HepG2 (cell line): ENCODE data around the gene SSBP4. TPM values are rescaled to one million over a fixed set of nuclear protein-coding genes. Genes with fewer than 3 reads are reported as not detected.

Experiments used
- CENPBD1 ChIP-seq: sonication (generic); formaldehyde crosslinking; IDR thresholded peaks from 2 replicates; pipeline ENCODE4 v1.8.0; 2022; ENCODE audit warnings: missing genetic modification reagents, low read depth, mild to moderate bottlenecking, borderline replicate concordance
- FOSL2 ChIP-seq: sonication (generic); formaldehyde crosslinking; IDR thresholded peaks from 2 replicates; pipeline ENCODE4 v1.4.0; 2020; ENCODE audit warnings: missing genetic modification reagents
- FOXJ3 ChIP-seq: sonication (generic); formaldehyde crosslinking; IDR thresholded peaks from 2 replicates; pipeline ENCODE4 v1.4.0; 2020; ENCODE audit warnings: missing genetic modification reagents, mild to moderate bottlenecking, borderline replicate concordance
- FOXK2 ChIP-seq: fragments of 450-650 bp; IDR thresholded peaks from 2 replicates; pipeline ENCODE4 v1.6.1; 2016
- KDM2A ChIP-seq: sonication (generic); formaldehyde crosslinking; IDR thresholded peaks from 2 replicates; pipeline ENCODE4 v1.4.0; 2020; ENCODE audit warnings: low read depth, missing genetic modification reagents, borderline replicate concordance
- POLR2A ChIP-seq, 2 experiments: IDR thresholded peaks; 2 replicates each; pipeline ENCODE4 v1.6.1; 2011; ENCODE audit warnings: low read depth in 2 of 2, low read length in 2 of 2, mild to moderate bottlenecking in 1 of 2, moderate library complexity in 1 of 2; ENCODE audit not compliant: insufficient read depth in 1 of 2
- PRDM4 ChIP-seq: sonication (generic); formaldehyde crosslinking; IDR thresholded peaks from 2 replicates; pipeline ENCODE4 v1.9.0; 2021; ENCODE audit warnings: missing genetic modification reagents, borderline replicate concordance
- SALL1 ChIP-seq: sonication (generic); formaldehyde crosslinking; IDR thresholded peaks from 2 replicates; pipeline ENCODE4 v1.8.0; 2022; ENCODE audit warnings: mild to moderate bottlenecking, missing genetic modification reagents
- SIN3A ChIP-seq: IDR thresholded peaks from 2 replicates; pipeline ENCODE4 v1.6.1; 2011; ENCODE audit warnings: low read depth, mild to moderate bottlenecking, control low read depth, low read length, borderline replicate concordance
- THAP7 ChIP-seq: sonication (generic); formaldehyde crosslinking; IDR thresholded peaks from 2 replicates; pipeline ENCODE4 v1.8.1; 2023; ENCODE audit warnings: mild to moderate bottlenecking, missing genetic modification reagents
- ZFP82 ChIP-seq: sonication (generic); formaldehyde crosslinking; IDR thresholded peaks from 2 replicates; pipeline ENCODE4 v1.5.1; 2020; ENCODE audit warnings: mild to moderate bottlenecking, missing genetic modification reagents, borderline replicate concordance
- ZNF24 ChIP-seq: fragments of 450-650 bp; IDR thresholded peaks from 2 replicates; pipeline ENCODE4 v1.6.1; 2017; ENCODE audit warnings: antibody characterized with exemption, mild to moderate bottlenecking
- ZNF275 ChIP-seq: sonication (generic); formaldehyde crosslinking; IDR thresholded peaks from 2 replicates; pipeline ENCODE4 v1.8.0; 2022; ENCODE audit warnings: missing genetic modification reagents, mild to moderate bottlenecking, inconsistent platforms, borderline replicate concordance
- ZNF430 ChIP-seq: sonication (generic); formaldehyde crosslinking; IDR thresholded peaks from 2 replicates; pipeline ENCODE4 v1.9.0; 2021; ENCODE audit warnings: mild to moderate bottlenecking, missing genetic modification reagents
- ZNF530 ChIP-seq: sonication (generic); formaldehyde crosslinking; IDR thresholded peaks from 2 replicates; pipeline ENCODE4 v1.5.0; 2020; ENCODE audit warnings: low read depth, mild to moderate bottlenecking, missing genetic modification reagents
- ZNF570 ChIP-seq: sonication (generic); formaldehyde crosslinking; IDR thresholded peaks from 2 replicates; pipeline ENCODE4 v1.4.0; 2020; ENCODE audit warnings: mild to moderate bottlenecking, missing genetic modification reagents, borderline replicate concordance
- ZNF605 ChIP-seq: sonication (generic); formaldehyde crosslinking; IDR thresholded peaks from 2 replicates; pipeline ENCODE4 v1.8.0; 2022; ENCODE audit warnings: mild to moderate bottlenecking, missing genetic modification reagents
- ZNF713 ChIP-seq: sonication (generic); formaldehyde crosslinking; IDR thresholded peaks from 2 replicates; pipeline ENCODE4 v1.4.0; 2020; ENCODE audit warnings: mild to moderate bottlenecking, missing genetic modification reagents
- ZNF724P ChIP-seq: sonication (generic); formaldehyde crosslinking; IDR thresholded peaks from 2 replicates; pipeline ENCODE4 v1.8.0; 2022; ENCODE audit warnings: missing genetic modification reagents, borderline replicate concordance
- ZNF766 ChIP-seq: sonication (generic); formaldehyde crosslinking; IDR thresholded peaks from 2 replicates; pipeline ENCODE4 v1.5.0; 2020; ENCODE audit warnings: missing genetic modification reagents, borderline replicate concordance
- ZNF780A ChIP-seq: sonication (generic); formaldehyde crosslinking; IDR thresholded peaks from 2 replicates; pipeline ENCODE4 v1.8.0; 2022; ENCODE audit warnings: mild to moderate bottlenecking, missing genetic modification reagents, moderate library complexity
- ZSCAN21 ChIP-seq: sonication (generic); formaldehyde crosslinking; IDR thresholded peaks from 2 replicates; pipeline ENCODE4 v1.8.0; 2022; ENCODE audit warnings: mild to moderate bottlenecking, missing genetic modification reagents, moderate library complexity, borderline replicate concordance
- polyA plus RNA-seq, 8 experiments: library from polyadenylated mRNA; depleted of rRNA in 3 of 8; stranded (reverse) in 7 of 8; unstranded in 1 of 8; fragments of >200 nt; fragmentation: Illumina TruSeq in 4 of 8; extraction: Trizol in 4 of 8; gene quantifications; 2 replicates each; pipeline versions ENCODE4 v1.2.1 to v1.2.3, GENCODE V29; 2011 to 2016; ENCODE audit warnings: low read depth in 4 of 8, missing spikeins in 1 of 8, mixed read lengths in 1 of 8; ENCODE audit not compliant: insufficient read depth in 1 of 8
- total RNA-seq, 5 experiments: library from RNA; depleted of rRNA; stranded (reverse); fragments of >200 nt; fragmentation: Illumina TruSeq; extraction: Trizol; gene quantifications; 2 replicates each; pipeline ENCODE4 v1.2.3, GENCODE V29; 2016; ENCODE audit warnings: low read depth in 1 of 5

The SSBP4 gene
- total and polyA plus RNA-seq, 2 of the 13 experiments (the other 11 are each of a cell fraction or from before 2014, with no cell fraction given): 20.8 to 39.5 TPM

GRCh38 chr19:18385675-18386542 lies 33.3 kb upstream of the SSBP4 start, which contains the start of gene GDF15 (continued):
- TF ChIP-seq SALL1 (CRISPR knock-in tag): peak; percentile 87
- TF ChIP-seq POLR2A (IDR thresholded peaks at IDR 0.05; ENCODE audit: insufficient read depth in 1 of 2, low read depth in 2 of 2, low read length in 2 of 2): peak; percentile 100
- TF ChIP-seq SIN3A: peak; percentile 94
- no peak for TF ChIP-seq ZFP82 (CRISPR knock-in tag)
- TF ChIP-seq ZNF766 (CRISPR knock-in tag): peak; percentile 96
- no peak; the same call in none of the 2 replicates for TF ChIP-seq ZNF713
- peak; percentile 66; the same call in 1 of the 2 replicates for TF ChIP-seq FOXK2
- TF ChIP-seq ZNF780A (CRISPR knock-in tag): peak; percentile 87; the same call in 1 of the 2 replicates
- TF ChIP-seq CENPBD1 (CRISPR knock-in tag): no peak
- peak; percentile 74 for TF ChIP-seq ZNF605 (CRISPR knock-in tag)
- TF ChIP-seq ZNF275 (CRISPR knock-in tag): peak; percentile 64; the same call in 1 of the 2 replicates
- TF ChIP-seq FOSL2 (CRISPR knock-in tag): peak; percentile 71
- 0 out of 2 replicates have a peak, but pooled peaks have one; percentile 28 for TF ChIP-seq THAP7
- no peak; the same call in 1 of the 2 replicates for TF ChIP-seq ZNF530 (CRISPR knock-in tag)
- TF ChIP-seq ZSCAN21 (CRISPR knock-in tag): peak; percentile 95
- no peak for TF ChIP-seq ZNF570 (CRISPR knock-in tag)
- peak; percentile 93 for TF ChIP-seq KDM2A (CRISPR knock-in tag)
- peak; percentile 90 for TF ChIP-seq FOXJ3 (CRISPR knock-in tag)
- TF ChIP-seq ZNF24: 0 out of 2 replicates have a peak, but pooled peaks have one; percentile 71
- peak; percentile 67; the same call in 1 of the 2 replicates for TF ChIP-seq ZNF430 (CRISPR knock-in tag)
- TF ChIP-seq ZNF724P (CRISPR knock-in tag): no peak; the same call in 1 of the 2 replicates
- TF ChIP-seq PRDM4: no peak
